ENCODE results near the gene ANKRD29. TPM values are rescaled to one million over a fixed set of nuclear protein-coding genes. Genes with fewer than 3 reads are reported as not detected.

ANKRD29 gene
- total RNA-seq, 1 donor from 2014 or later, result not detected

DNA sequence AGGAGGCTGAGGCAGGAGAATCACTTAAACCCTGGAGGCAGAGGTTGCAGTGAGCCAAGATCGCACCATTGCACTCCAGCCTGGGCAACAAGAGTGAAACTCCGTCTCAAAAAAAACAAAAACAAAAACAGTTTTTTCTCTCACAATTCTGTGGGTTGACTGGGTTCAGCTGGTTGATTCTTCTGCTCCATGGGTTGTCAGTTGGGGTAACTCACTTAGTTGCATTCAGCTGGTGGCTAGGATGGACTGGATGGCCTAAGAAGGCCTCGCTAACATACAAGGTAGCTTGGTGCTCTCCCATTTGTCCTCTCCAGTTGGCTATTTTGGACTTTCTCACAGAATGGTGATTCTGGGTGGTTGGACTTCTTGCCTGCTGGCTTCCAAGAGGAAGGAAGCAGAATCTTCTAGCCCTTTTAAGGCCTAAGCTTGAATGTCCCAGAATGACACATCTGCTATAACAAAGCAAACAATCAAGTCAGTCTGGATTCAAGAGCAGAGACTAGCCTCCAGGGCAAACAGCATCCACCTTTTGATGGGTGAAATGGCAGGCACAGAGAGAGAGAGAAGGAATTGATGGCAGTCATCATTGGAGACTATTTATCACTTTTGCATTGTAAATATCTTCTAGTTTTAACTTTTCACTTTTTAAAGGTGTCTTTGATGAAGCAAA, 44.4 kb upstream of the ANKRD29 start:
- no peak for TF ChIP-seq CTCF (IDR thresholded peaks at IDR 0.05; ENCODE audit: partially characterized antibody, unreplicated experiment)
- no peak for DNase-seq
- Mint-ChIP-seq H3K4me3 (ENCODE audit: unreplicated experiment) (no peak overlapping the region), H3K27me3 (ENCODE audit: unreplicated experiment) (no peaks in the 10 kb centered on the region), H3K27ac (ENCODE audit: unreplicated experiment) (no peak overlapping the region), H3K9me3 (ENCODE audit: unreplicated experiment) (peaks cover 2% of the 10 kb centered on the region), H3K36me3 (ENCODE audit: unreplicated experiment) (peaks cover 6% of the 10 kb centered on the region), H3K4me1 (ENCODE audit: low read depth, unreplicated experiment) (no peaks in the 10 kb centered on the region)

GRCh38 chr18:23704806-23705205, 42.1 kb upstream of the ANKRD29 start:
- Mint-ChIP-seq H3K4me1 (ENCODE audit: low read depth, unreplicated experiment) (no peaks in the 10 kb centered on the region), H3K27ac (ENCODE audit: unreplicated experiment) (no peak overlapping the region), H3K9me3 (ENCODE audit: unreplicated experiment) (peaks cover 2% of the 10 kb centered on the region), H3K4me3 (ENCODE audit: unreplicated experiment) (no peak overlapping the region), H3K36me3 (ENCODE audit: unreplicated experiment) (peaks cover 6% of the 10 kb centered on the region), H3K27me3 (ENCODE audit: unreplicated experiment) (no peaks in the 10 kb centered on the region)
- TF ChIP-seq CTCF (IDR thresholded peaks at IDR 0.05; ENCODE audit: partially characterized antibody, unreplicated experiment), result no peak
- no peak for DNase-seq

- Mint-ChIP-seq H3K36me3 (ENCODE audit: unreplicated experiment) (peaks cover 6% of the 10 kb centered on the region), H3K9me3 (ENCODE audit: unreplicated experiment) (peaks cover 2% of the 10 kb centered on the region), H3K27ac (ENCODE audit: unreplicated experiment) (no peak overlapping the region), H3K4me1 (ENCODE audit: low read depth, unreplicated experiment) (no peaks in the 10 kb centered on the region), H3K4me3 (ENCODE audit: unreplicated experiment) (no peak overlapping the region), H3K27me3 (ENCODE audit: unreplicated experiment) (no peaks in the 10 kb centered on the region)
- DNase-seq, result no peak
- TF ChIP-seq CTCF (IDR thresholded peaks at IDR 0.05; ENCODE audit: partially characterized antibody, unreplicated experiment), result no peak
These were observed 41.3 kb upstream of the ANKRD29 start for GRCh38 chr18:23703987-23704384.

GRCh38 chr18:23703057-23703986, 40.6 kb upstream of the ANKRD29 start:
- peak; percentile 31 for TF ChIP-seq CTCF (IDR thresholded peaks at IDR 0.05; ENCODE audit: partially characterized antibody, unreplicated experiment)
- Mint-ChIP-seq H3K4me1 (ENCODE audit: low read depth, unreplicated experiment) (no peaks in the 10 kb centered on the region), H3K36me3 (ENCODE audit: unreplicated experiment) (peaks cover 6% of the 10 kb centered on the region)

GRCh38 chr18:23702606-23703005, 39.9 kb upstream of the ANKRD29 start:
- TF ChIP-seq CTCF (IDR thresholded peaks at IDR 0.05; ENCODE audit: partially characterized antibody, unreplicated experiment), result no peak
- no peaks in the 10 kb centered on the region for H3K27me3 Mint-ChIP-seq (ENCODE audit: unreplicated experiment)
- H3K4me1 Mint-ChIP-seq (ENCODE audit: low read depth, unreplicated experiment), result no peaks in the 10 kb centered on the region
- DNase-seq, result no peak
- no peak overlapping the region for H3K4me3 Mint-ChIP-seq (ENCODE audit: unreplicated experiment)
- H3K9me3 Mint-ChIP-seq (ENCODE audit: unreplicated experiment), result peaks cover 2% of the 10 kb centered on the region
- no peaks in the 10 kb centered on the region for H3K36me3 Mint-ChIP-seq (ENCODE audit: unreplicated experiment)
- H3K27ac Mint-ChIP-seq (ENCODE audit: unreplicated experiment), result no peak overlapping the region

More at GRCh38 chr18:23703057-23703986, 40.6 kb upstream of the ANKRD29 start:
- DNase-seq, result no peak
- Mint-ChIP-seq H3K4me3 (ENCODE audit: unreplicated experiment) (no peak overlapping the region), H3K9me3 (ENCODE audit: unreplicated experiment) (peaks cover 2% of the 10 kb centered on the region), H3K27me3 (ENCODE audit: unreplicated experiment) (no peaks in the 10 kb centered on the region), H3K27ac (ENCODE audit: unreplicated experiment) (no peak overlapping the region)
